ENCODE results near the gene SLC1A1. TPM values are rescaled to one million over a fixed set of nuclear protein-coding genes. Genes with fewer than 3 reads are reported as not detected.
A peak's percentile ranks its signal among the peaks of the same experiment; 100 is the strongest.

SLC1A1 gene
- total and polyA plus RNA-seq, 2 experiments from 2014 or later: 3.7 to 8.2 TPM

- no peak for TF ChIP-seq CTCF (conservative IDR thresholded peaks at IDR 0.05; ENCODE audit: low read depth in 2 of 2)
- TF ChIP-seq STAT1 (IDR thresholded peaks at IDR 0.05; ENCODE audit: unreplicated experiment): no peak
These were observed 76.5 kb downstream of the SLC1A1 start (continued) for GRCh38 chr9:4566806-4567205.

DNA sequence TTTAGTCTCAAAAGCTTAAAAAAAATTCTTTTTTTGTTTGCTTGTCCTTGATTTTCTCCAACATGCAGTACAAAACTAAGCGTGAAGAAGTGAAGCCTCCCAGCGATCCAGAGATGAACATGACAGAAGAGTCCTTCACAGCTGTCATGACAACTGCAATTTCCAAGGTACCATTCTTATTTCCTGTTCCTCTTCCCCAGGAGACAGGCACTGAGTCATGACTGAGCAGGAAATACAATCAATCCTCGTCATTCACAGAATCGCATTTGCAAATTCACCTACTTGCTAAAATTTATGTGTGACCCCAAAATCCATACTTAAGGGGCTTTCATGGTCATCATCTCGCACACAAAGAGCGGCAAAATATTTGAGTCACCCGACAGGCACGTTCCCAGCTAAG lies 77.3 kb downstream of the SLC1A1 start:
- Histone ChIP-seq H2AFZ (no peak overlapping the region), H3K27ac (ENCODE audit: low read depth) (no peak overlapping the region), H3K4me1 (ENCODE audit: insufficient read depth) (no peaks in the 10 kb centered on the region), H4K20me1 (replicated peaks; ENCODE audit: insufficient read depth) (0 out of 2 replicates have a peak, but pooled peaks cover 3% of the 10 kb centered on the region), H3K9me2 (ENCODE audit: insufficient read depth) (no peaks in the 10 kb centered on the region), H3K79me2 (replicated peaks; ENCODE audit: insufficient read depth) (no peaks in the 10 kb centered on the region), H3K4me2 (no peak overlapping the region), H3K4me3 (no peak overlapping the region), H3F3A (replicated peaks; ENCODE audit: low read depth) (no peaks in the 10 kb centered on the region), H3K36me3 (ENCODE audit: insufficient read depth) (no peaks in the 10 kb centered on the region), H3K27me3 (ENCODE audit: insufficient read depth) (no peaks in the 10 kb centered on the region)
- H3K9me3 Mint-ChIP-seq: no peaks in the 10 kb centered on the region
- ATAC-seq (no peak), DNase-seq (ENCODE audit: low spot score) (no peak)
- no peak overlapping the region for H3K4me3 Mint-ChIP-seq
- peaks cover 3% of the 10 kb centered on the region; the same call in 2 of the 3 replicates for H3K36me3 Mint-ChIP-seq (ENCODE audit: low read depth)
- H3K4me1 Mint-ChIP-seq: no peaks in the 10 kb centered on the region
- peaks cover 5% of the 10 kb centered on the region for H3K27me3 Mint-ChIP-seq (ENCODE audit: insufficient read depth, low read depth, poor library complexity)
- H3K27ac Mint-ChIP-seq: peak overlapping the region; percentile 77; the same call in 1 of the 2 replicates
- TF ChIP-seq STAT1 (IDR thresholded peaks at IDR 0.05; ENCODE audit: unreplicated experiment): no peak
- TF ChIP-seq CTCF (conservative IDR thresholded peaks at IDR 0.05; ENCODE audit: low read depth in 2 of 2): no peak
- TF ChIP-seq, protein P1, sequence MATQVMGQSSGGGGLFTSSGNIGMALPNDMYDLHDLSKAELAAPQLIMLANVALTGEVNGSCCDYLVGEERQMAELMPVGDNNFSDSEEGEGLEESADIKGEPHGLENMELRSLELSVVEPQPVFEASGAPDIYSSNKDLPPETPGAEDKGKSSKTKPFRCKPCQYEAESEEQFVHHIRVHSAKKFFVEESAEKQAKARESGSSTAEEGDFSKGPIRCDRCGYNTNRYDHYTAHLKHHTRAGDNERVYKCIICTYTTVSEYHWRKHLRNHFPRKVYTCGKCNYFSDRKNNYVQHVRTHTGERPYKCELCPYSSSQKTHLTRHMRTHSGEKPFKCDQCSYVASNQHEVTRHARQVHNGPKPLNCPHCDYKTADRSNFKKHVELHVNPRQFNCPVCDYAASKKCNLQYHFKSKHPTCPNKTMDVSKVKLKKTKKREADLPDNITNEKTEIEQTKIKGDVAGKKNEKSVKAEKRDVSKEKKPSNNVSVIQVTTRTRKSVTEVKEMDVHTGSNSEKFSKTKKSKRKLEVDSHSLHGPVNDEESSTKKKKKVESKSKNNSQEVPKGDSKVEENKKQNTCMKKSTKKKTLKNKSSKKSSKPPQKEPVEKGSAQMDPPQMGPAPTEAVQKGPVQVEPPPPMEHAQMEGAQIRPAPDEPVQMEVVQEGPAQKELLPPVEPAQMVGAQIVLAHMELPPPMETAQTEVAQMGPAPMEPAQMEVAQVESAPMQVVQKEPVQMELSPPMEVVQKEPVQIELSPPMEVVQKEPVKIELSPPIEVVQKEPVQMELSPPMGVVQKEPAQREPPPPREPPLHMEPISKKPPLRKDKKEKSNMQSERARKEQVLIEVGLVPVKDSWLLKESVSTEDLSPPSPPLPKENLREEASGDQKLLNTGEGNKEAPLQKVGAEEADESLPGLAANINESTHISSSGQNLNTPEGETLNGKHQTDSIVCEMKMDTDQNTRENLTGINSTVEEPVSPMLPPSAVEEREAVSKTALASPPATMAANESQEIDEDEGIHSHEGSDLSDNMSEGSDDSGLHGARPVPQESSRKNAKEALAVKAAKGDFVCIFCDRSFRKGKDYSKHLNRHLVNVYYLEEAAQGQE (IDR thresholded peaks at IDR 0.05; ENCODE audit: unreplicated experiment): no peak
- no peak for TF ChIP-seq CREB1 (CRISPR knock-in tag; IDR thresholded peaks at IDR 0.05; ENCODE audit: low read depth)
- TF ChIP-seq JUNB (IDR thresholded peaks at IDR 0.05; ENCODE audit: unreplicated experiment): no peak
- TF ChIP-seq ZNF331 (CRISPR knock-in tag; IDR thresholded peaks at IDR 0.05; ENCODE audit: low read depth): no peak
- TF ChIP-seq ZNF462 (CRISPR knock-in tag; IDR thresholded peaks at IDR 0.05): no peak
- TF ChIP-seq POLR2AphosphoS5 (IDR thresholded peaks at IDR 0.05; ENCODE audit: low read depth): no peak
- TF ChIP-seq NANOG (IDR thresholded peaks at IDR 0.05; ENCODE audit: borderline replicate concordance): no peak
- no peak for TF ChIP-seq EZH2 (IDR thresholded peaks at IDR 0.05; ENCODE audit: low read depth, unreplicated experiment)
- TF ChIP-seq EZH2phosphoT487 (IDR thresholded peaks at IDR 0.05; ENCODE audit: unreplicated experiment): no peak
